ENCODE measurements around the gene ERF.
A peak's percentile ranks its signal among the peaks of the same experiment; 100 is the strongest.

The ERF gene

GRCh38 chr19:42212886-42213285 is 42.0 kb downstream of the ERF start:
- DNase-seq (ENCODE audit: low read depth) = no peak

DNA sequence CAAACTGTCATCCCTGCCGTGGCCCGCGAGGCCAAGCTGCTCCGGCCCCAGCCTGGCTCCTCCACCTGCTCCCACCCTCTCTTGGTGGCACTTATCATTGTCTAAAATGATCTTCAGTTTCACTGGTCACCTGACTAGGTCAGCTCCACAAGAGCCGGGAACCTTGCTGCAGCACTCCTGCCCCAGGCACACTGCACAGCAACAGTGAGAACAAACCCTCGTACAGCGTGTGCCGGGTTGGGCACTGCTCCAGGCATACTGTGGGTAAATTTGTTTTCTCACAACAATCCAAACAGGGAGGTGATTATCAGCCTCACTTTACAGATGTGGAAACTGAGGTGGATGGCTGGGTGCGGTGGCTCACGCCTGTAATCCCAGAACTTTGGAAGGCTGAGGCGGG is 46.3 kb downstream of the ERF start:
- DNase-seq (ENCODE audit: low read depth) = no peak

- DNase-seq (ENCODE audit: low read depth) = peak; percentile 13
These were observed 47.1 kb downstream of the ERF start for GRCh38 chr19:42207767-42208271.

GRCh38 chr19:42206871-42207755 is 47.8 kb downstream of the ERF start:
- no peak for DNase-seq (ENCODE audit: low read depth)

- DNase-seq (ENCODE audit: low read depth) = no peak
These were observed 50.3 kb downstream of the ERF start for GRCh38 chr19:42204664-42205063.

DNA sequence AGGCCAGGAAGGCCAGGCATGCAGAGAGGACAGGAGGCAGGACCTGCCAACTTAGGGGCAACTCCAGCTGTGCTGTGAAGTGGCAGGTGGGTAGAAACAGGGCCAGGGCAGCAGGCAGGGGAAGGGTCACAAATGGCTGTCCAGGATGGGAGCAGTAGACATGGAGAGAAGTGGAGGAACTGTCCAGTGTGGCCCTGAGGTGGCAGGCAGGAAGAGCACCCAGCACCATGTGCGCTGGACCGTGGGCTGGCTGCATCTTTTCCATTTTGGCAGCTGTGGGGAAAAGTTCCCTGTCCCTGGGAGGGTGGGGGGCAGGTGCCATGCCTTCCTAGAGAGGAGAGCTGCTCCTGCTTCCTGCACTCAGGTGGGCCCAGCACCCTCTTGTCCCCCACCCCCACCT is 51.2 kb downstream of the ERF start:
- no peak for DNase-seq (ENCODE audit: low read depth)

GRCh38 chr19:42202290-42202880 is 52.5 kb downstream of the ERF start:
- no peak for DNase-seq (ENCODE audit: low read depth)

DNA sequence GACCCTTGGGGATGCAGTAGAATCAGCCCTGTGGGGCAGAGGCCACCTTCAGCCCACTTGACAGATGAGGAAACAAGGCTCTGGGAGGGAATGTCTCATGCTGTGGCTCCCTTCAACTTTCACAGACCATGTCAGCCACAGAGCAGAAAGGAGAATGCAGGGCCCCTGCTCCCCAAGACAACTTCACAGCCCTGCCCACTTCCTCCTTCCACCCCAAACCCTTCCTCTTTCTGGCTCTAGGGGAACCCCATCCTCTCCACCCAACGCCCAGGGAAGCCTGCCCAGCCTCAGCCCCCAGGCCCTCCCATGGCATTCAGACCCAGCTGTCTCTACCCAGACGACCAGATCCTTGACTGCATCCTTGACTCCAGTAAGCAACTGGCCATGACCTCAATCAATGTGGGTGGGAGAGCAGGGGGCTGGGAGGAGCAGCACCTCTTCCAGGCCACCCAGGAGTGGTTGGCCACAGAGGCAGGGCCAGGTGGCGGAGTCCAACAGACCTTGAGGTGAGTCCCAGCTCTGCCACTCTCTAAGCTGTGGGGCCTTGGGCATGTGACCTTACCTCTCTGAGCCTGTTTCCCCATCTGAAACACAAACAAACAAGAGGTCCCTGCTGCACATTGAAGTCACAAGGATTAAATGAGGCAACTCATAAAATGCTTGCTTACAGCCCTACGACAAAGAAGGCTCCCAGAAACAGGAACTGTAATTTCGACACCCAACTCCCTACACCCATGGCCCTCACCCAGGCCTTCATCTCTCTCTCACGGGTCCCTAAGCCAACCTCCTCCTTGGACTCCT is 53.2 kb downstream of the ERF start:
- no peak for DNase-seq (ENCODE audit: low read depth)

GRCh38 chr19:42200116-42200715 is 54.7 kb downstream of the ERF start:
- DNase-seq (ENCODE audit: low read depth) = no peak

- no peak for DNase-seq (ENCODE audit: low read depth)
These were observed 55.4 kb downstream of the ERF start for GRCh38 chr19:42199440-42200115.

GRCh38 chr19:42198676-42199439 is 56.1 kb downstream of the ERF start:
- DNase-seq (ENCODE audit: low read depth) = peak; percentile 68
